Measurements from ENCODE around the gene NXNL2. TPM values are rescaled to one million over a fixed set of nuclear protein-coding genes. Genes with fewer than 3 reads are reported as not detected.

The NXNL2 gene
- total and polyA plus RNA-seq, 4 experiments from 2014 or later, result not detected

DNA sequence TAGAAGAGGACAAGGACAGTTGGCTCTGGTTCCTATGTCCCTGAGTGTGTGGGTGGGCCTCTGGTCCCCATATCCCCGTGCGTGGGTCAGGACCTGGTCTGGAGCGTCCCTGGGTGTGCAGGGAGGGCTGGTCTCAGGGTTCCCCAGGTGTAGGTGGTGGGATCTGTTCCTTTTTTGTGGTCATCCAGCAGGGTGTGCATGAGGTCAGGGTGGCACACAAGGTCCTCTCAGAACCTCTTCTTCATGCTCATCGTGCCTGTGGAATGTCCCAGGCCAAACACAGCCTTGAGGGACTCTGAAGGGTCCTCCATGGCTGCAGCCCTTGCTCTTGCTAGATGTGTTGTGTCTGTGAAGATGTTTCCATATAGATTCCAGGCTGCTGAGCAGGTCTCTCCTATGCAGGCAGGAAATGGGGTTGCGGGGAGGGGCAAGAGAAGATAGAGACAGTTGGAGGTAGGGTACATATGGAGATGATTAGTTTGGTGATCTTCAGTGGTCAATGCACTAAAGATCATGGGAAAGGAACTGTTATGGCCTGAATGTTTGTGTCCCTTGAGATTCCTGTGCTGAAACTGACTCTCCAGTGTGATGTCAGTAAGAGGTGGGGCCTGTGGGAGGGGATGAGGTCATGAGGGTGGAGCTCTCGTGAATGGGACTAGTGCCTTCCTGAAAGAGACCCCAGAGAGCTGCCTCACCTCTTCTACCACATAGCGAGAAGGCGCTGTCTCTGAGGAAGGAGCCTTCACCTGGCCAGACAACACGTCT lies 53.1 kb downstream of the NXNL2 start:
- DNase-seq, result no peak
- H3K4me1 Mint-ChIP-seq, result peaks cover 3 to 7% (median 6%) of the 10 kb centered on the region in 4 donors
- H3K27me3 Mint-ChIP-seq, result peaks cover 0 to 9% of the 10 kb centered on the region in 2 donors
- Histone ChIP-seq H3K9me3 (ENCODE audit: control insufficient read depth in 1 of 2, low read length in 2 of 2) (no peaks in the 10 kb centered on the region), H3K27ac (ENCODE audit: low read depth, low read length) (no peak overlapping the region), H3K4me1 (ENCODE audit: insufficient read depth, low read length) (peaks cover 8% of the 10 kb centered on the region), H3K27me3 (ENCODE audit: insufficient read depth, low read length) (no peaks in the 10 kb centered on the region), H3K4me3 (ENCODE audit: low read length in 2 of 2) (no peak overlapping the region), H3K36me3 (ENCODE audit: insufficient read depth, low read length) (no peaks in the 10 kb centered on the region)
- intact Hi-C loops (cut with micrococcal nuclease), result no loop called here
- POLR2A ChIA-PET (ENCODE audit: partially characterized antibody), result no interaction called here
- CTCF ChIA-PET (ENCODE audit: partially characterized antibody), result interaction anchor here (0.7 to 1.5 kb wide), 2 partner anchors 9 to 11 kb away, joined by 3 read pairs; no protein-coding TSS in a partner anchor
- H3K27ac Mint-ChIP-seq, result peak overlapping the region in 1 of 7 donors; percentile 24
- no peak overlapping the region for H3K4me3 Mint-ChIP-seq
- no peaks in the 10 kb centered on the region for H3K36me3 Mint-ChIP-seq
- H3K9me3 Mint-ChIP-seq, result peaks cover 0 to 4% (median 0%) of the 10 kb centered on the region in 8 donors

DNA sequence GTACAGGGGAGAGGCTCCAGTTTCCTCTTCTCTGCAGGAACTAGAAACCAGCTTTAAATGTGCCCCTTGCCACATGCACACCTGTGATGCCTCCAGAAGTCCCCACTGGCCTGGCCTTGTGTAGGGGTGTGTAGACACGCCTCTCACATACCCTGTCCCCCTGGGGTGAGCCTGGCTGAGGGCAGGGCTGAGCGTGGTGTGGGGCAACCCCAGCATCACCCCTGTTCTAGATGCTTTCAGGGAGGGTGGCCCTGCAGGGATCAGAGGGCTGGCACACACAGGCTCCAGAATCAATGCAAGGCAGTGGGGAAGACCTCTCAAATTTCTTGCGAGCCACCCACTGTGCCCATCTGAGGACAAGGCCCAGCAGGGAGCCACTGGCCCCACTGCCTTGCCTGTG lies 54.7 kb downstream of the NXNL2 start:
- Histone ChIP-seq H3K27me3 (ENCODE audit: insufficient read depth, low read length) (no peaks in the 10 kb centered on the region), H3K36me3 (ENCODE audit: insufficient read depth, low read length) (no peaks in the 10 kb centered on the region), H3K9me3 (ENCODE audit: control insufficient read depth in 1 of 2, low read length in 2 of 2) (no peaks in the 10 kb centered on the region), H3K4me1 (ENCODE audit: insufficient read depth, low read length) (no peaks in the 10 kb centered on the region), H3K4me3 (ENCODE audit: low read length in 2 of 2) (no peak overlapping the region), H3K27ac (ENCODE audit: low read depth, low read length) (no peak overlapping the region)
- intact Hi-C loops (cut with micrococcal nuclease), result no loop called here
- Mint-ChIP-seq H3K9me3 (peaks cover 0 to 4% (median 0%) of the 10 kb centered on the region in 8 donors), H3K27me3 (peaks cover 0 to 7% of the 10 kb centered on the region in 2 donors), H3K36me3 (no peaks in the 10 kb centered on the region), H3K4me3 (no peak overlapping the region), H3K4me1 (peaks cover 0 to 4% (median under 1%) of the 10 kb centered on the region in 4 donors), H3K27ac (no peak overlapping the region)
- ChIA-PET CTCF (ENCODE audit: partially characterized antibody) (interaction anchor here (1.0 to 1.4 kb wide), 2 partner anchors 9 to 411 kb away, joined by 3 read pairs; no protein-coding TSS in a partner anchor), POLR2A (ENCODE audit: partially characterized antibody) (no interaction called here)
- DNase-seq, result no peak

- CTCF ChIA-PET (ENCODE audit: partially characterized antibody), result interaction anchor here (2.0 kb wide), 1 partner anchor 410 kb away, joined by 9 read pairs; no protein-coding TSS in a partner anchor
- intact Hi-C loops (cut with micrococcal nuclease), result no loop called here
- peaks cover 0 to 4% (median 0%) of the 10 kb centered on the region in 4 donors for H3K4me1 Mint-ChIP-seq
Measured at GRCh38 chr9:88590558-88591146, 55.7 kb downstream of the NXNL2 start.

GRCh38 chr9:88593537-88594185 lies 58.7 kb downstream of the NXNL2 start:
- Histone ChIP-seq H3K27ac (ENCODE audit: low read depth, low read length) (no peak overlapping the region), H3K27me3 (ENCODE audit: insufficient read depth, low read length) (peaks cover 9% of the 10 kb centered on the region), H3K4me1 (ENCODE audit: insufficient read depth, low read length) (no peaks in the 10 kb centered on the region), H3K4me3 (ENCODE audit: low read length in 2 of 2) (no peak overlapping the region), H3K36me3 (ENCODE audit: insufficient read depth, low read length) (no peaks in the 10 kb centered on the region), H3K9me3 (ENCODE audit: control insufficient read depth in 1 of 2, low read length in 2 of 2) (no peaks in the 10 kb centered on the region)
- intact Hi-C loops (cut with micrococcal nuclease), result loop anchor here (1.0 kb wide), 1 partner anchor 408 kb away; no protein-coding TSS in a partner anchor
- H3K4me1 Mint-ChIP-seq, result peaks cover 0 to 4% (median 0%) of the 10 kb centered on the region in 4 donors
- H3K36me3 Mint-ChIP-seq, result no peaks in the 10 kb centered on the region
- ChIA-PET CTCF (ENCODE audit: partially characterized antibody) (interaction anchor here (0.9 to 1.6 kb wide), 5 partner anchors 9 to 685 kb away, joined by 3 to 10 read pairs (median 4); no protein-coding TSS in a partner anchor), POLR2A (ENCODE audit: partially characterized antibody) (no interaction called here)
- H3K9me3 Mint-ChIP-seq, result no peaks in the 10 kb centered on the region
- peak overlapping the region in 1 of 7 donors; percentile 12 for H3K27ac Mint-ChIP-seq
- no peak overlapping the region for H3K4me3 Mint-ChIP-seq
- peak in 4 of 5 donors; percentile 39 to 47 (median 44) for DNase-seq
- peaks cover 8 to 25% of the 10 kb centered on the region in 2 donors for H3K27me3 Mint-ChIP-seq

More at GRCh38 chr9:88590558-88591146, 55.7 kb downstream of the NXNL2 start:
- Histone ChIP-seq H3K9me3 (ENCODE audit: control insufficient read depth in 1 of 2, low read length in 2 of 2) (no peaks in the 10 kb centered on the region), H3K36me3 (ENCODE audit: insufficient read depth, low read length) (no peaks in the 10 kb centered on the region), H3K4me3 (ENCODE audit: low read length in 2 of 2) (no peak overlapping the region), H3K27ac (ENCODE audit: low read depth, low read length) (no peak overlapping the region), H3K4me1 (ENCODE audit: insufficient read depth, low read length) (no peaks in the 10 kb centered on the region), H3K27me3 (ENCODE audit: insufficient read depth, low read length) (peaks cover 3% of the 10 kb centered on the region)
- peaks cover 0 to 4% (median 0%) of the 10 kb centered on the region in 8 donors for H3K9me3 Mint-ChIP-seq
- no peaks in the 10 kb centered on the region for H3K36me3 Mint-ChIP-seq
- POLR2A ChIA-PET (ENCODE audit: partially characterized antibody), result no interaction called here
- H3K27ac Mint-ChIP-seq, result no peak overlapping the region
- DNase-seq, result no peak
- no peak overlapping the region for H3K4me3 Mint-ChIP-seq
- H3K27me3 Mint-ChIP-seq, result peaks cover 0 to 11% of the 10 kb centered on the region in 2 donors

Other genes starting within 250 kb of the NXNL2 start
- gene SPIN1, start 146.7 kb upstream of the NXNL2 start, total RNA-seq, result 10 to 100 TPM; 34.1 to 39.0 TPM
- 10 to 100 TPM; 20.3 to 23.7 TPM for gene SPIN1, start 146.7 kb upstream of the NXNL2 start, polyA plus RNA-seq